ENCODE results near the gene DNASE1L2.

DNA sequence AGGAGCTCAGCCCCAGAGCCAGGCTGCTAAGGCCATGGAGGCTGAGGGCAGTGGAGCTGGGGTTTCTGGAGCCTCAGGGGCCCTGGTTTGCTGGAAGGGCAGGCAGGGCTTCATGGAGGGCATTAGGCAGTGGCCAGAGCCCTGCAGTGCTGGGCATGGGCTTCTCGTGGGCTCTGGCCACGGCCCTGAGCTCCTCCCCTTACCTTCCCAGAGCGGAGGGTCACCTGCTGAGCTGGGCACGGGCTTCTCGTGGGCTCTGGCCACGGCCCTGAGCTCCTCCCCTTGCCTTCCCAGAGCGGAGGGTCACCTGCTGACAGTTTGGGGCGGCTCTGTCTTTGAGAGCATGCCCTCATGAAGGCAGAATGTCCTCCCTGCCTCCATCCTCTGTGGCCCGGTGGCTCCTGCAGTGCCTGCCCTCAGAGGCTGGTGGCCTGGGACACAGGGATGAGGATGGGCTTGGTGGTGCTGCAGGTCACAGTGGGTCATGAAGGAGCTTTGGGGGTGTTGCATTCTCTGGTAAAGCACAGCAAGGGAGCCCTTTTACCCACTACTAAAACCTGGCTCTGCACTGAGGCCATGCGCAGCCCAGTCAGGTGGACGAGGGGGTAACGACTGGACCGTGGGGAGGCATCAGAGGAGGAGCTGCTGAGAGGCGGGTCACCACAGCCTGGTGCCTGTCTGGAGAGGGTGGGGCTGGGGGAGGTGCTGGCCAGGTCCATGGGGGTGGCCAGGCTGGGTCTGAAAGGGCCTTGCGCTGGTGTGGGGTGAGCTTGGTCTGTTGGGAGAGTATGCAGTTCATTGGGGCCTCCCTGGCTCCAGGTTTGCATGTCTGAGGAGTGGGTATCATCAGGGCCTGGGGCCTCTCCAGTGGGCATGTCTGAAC is 34.6 kb downstream of the DNASE1L2 start:
- TF ChIP-seq, protein P1, sequence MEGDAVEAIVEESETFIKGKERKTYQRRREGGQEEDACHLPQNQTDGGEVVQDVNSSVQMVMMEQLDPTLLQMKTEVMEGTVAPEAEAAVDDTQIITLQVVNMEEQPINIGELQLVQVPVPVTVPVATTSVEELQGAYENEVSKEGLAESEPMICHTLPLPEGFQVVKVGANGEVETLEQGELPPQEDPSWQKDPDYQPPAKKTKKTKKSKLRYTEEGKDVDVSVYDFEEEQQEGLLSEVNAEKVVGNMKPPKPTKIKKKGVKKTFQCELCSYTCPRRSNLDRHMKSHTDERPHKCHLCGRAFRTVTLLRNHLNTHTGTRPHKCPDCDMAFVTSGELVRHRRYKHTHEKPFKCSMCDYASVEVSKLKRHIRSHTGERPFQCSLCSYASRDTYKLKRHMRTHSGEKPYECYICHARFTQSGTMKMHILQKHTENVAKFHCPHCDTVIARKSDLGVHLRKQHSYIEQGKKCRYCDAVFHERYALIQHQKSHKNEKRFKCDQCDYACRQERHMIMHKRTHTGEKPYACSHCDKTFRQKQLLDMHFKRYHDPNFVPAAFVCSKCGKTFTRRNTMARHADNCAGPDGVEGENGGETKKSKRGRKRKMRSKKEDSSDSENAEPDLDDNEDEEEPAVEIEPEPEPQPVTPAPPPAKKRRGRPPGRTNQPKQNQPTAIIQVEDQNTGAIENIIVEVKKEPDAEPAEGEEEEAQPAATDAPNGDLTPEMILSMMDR (IDR thresholded peaks at IDR 0.05 in 2 of 3, conservative IDR thresholded peaks at IDR 0.05 in 1 of 3; ENCODE audit: borderline replicate concordance in 1 of 3, insufficient read depth in 1 of 3, low read depth in 2 of 3, low read length in 2 of 3): no peak
- TF ChIP-seq JUND (IDR thresholded peaks at IDR 0.05): no peak
- no peak for TF ChIP-seq POLR2A (IDR thresholded peaks at IDR 0.05; ENCODE audit: borderline replicate concordance, extremely low read depth, insufficient read depth, insufficient read length)
- TF ChIP-seq EZH2 (IDR thresholded peaks at IDR 0.05): no peak
- TF ChIP-seq POLR2AphosphoS5 (IDR thresholded peaks at IDR 0.05; ENCODE audit: low read depth, low read length): no peak
- TF ChIP-seq YY1 (IDR thresholded peaks at IDR 0.05; ENCODE audit: extremely low read depth, insufficient replicate concordance, low read depth, low read length): no peak
- TF ChIP-seq ELF1 (IDR thresholded peaks at IDR 0.05; ENCODE audit: borderline replicate concordance, low read depth): no peak

Measured in HCT116 (cell line).